GM21390 (cell line): ENCODE results near the gene RMDN2.

ENCODE experiments used
- ATAC-seq: cut with Tn5 transposase; IDR thresholded peaks from one replicate; pipeline ENCODE4 v1.9.1; 2021; ENCODE audit not compliant: unreplicated experiment

RMDN2 gene

DNA sequence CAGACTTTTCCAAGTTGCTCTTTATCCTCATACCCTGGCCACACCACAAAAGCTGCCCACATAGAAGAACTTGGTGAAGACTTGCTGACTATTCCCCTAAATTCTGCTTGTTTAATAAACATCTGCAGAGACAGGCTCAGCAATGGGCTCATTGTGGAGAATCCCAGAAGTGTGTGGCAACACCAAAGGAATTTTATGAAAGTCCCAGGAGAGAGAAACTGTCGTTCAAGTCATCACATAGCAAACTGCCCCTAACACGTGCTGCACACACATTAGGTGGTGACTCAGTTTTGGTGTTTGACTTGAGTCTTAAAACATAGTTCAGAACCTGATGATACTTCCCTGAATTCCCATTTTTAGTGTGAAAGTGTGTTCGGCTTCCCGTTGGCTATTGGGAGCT lies 112.2 kb downstream of the RMDN2 start:
- ATAC-seq: no peak

DNA sequence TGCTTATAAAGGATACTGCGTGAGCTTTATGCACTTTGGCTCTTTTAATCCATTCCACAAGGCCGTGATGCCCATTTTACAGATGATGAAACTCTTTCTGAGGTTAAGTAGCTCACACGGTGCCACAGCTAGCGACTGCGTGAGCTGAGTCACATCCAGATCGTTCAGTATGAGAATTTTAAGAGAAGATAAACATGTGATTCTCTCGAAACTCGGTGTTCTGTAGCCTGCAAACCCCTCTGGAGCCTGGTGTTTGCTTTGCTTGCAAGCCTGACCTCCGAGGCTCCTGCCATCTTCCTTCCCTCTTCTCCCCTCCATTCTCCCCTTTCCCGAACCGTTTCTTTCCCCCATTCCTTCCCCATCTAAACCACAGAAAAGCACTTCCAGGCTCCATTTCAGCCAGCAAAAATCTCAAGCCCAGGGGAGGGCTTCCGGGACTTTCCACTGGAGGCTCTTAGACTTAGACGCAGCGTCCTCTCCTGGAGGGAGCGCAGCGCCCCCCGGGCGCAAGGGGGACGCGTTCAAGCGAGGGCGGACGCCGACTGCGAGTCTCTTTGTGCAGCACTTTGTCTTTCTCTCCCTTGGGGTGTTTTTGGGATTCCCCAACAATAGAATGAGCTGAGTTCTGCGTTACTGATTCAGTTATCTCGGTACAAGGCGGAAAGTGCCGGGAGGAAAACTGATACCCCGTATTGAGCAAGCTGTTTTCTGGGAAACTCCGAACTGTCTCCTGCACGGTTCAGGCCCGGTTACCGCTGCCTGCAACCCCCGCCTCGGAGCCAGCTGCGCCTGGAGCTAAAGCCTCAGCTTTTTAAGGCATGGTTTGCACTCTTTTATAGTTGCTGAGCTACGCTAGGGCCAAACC lies 112.9 kb downstream of the RMDN2 start:
- peak; percentile 71 for ATAC-seq

DNA sequence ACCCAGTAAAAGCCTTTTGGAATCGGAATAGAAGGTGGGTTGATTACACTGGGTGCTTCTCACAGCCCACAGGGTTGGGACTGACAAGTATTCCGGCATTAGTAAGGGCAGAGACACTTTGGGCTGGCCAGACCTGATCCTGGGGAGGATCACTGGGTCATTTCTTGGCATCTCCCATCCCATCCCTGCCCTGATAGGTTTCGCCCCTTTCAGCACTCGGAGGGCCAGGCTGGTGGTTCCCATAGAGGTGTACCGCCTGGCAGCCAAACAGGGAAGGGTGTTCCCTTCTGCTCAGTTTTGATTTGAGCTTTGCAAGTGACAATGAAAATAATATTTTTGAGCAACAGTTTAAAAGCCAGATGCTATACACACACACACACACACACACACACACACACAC lies 113.6 kb downstream of the RMDN2 start:
- no peak for ATAC-seq

DNA sequence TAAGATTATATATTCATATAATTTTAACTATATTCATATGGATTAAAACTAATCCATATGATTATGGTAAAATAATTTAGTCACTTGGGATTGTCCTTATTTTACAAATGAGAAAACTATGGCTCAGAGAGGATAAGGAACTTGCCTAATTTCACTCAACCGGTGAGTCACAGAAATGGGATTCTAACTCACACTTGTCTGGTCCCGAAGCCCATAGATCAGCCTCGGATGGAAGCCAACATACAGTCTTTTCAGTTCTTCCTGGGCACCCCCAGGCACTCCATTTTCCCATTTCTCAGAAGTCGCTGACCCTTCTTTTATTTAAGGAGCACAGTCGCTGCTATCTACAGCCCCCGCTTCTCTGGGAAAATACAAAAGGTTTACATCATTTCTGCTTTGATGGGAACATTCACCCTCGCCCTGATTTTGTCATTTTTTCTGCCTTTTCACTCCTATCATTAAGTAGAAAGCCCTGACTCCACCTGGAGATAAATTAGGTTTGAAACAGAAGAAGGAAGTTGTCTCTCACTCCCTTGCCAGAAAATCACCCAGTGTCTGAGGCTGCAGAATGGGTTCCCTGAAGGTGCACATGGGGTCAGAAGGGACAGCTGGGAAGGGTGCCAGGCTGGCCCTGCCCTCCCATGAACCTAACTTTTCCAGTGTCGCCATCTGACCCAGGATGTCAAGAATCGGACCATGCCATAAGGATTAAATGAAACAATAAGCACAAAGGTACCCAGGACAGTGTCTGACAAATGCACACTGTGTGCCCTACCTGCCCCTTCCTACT lies 114.2 kb downstream of the RMDN2 start:
- no peak for ATAC-seq

DNA sequence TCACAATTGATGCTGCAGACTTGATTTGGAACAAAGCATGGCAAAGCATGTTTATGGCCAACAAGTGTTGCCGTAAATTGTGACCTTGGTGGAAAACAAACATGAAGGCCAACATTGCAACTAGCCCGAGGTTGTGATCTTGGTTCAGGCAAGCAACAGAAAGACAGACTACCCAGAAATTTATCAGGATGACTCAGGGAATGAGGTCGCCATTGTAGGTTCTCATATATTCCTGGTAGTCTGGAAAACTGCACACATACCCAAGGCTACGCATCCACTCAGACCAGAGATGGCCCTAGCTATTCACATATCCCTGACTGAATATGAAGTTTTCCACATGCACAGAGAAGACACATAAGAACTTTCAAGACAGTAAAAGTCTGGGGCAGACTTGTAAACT lies 120.7 kb downstream of the RMDN2 start:
- no peak for ATAC-seq

DNA sequence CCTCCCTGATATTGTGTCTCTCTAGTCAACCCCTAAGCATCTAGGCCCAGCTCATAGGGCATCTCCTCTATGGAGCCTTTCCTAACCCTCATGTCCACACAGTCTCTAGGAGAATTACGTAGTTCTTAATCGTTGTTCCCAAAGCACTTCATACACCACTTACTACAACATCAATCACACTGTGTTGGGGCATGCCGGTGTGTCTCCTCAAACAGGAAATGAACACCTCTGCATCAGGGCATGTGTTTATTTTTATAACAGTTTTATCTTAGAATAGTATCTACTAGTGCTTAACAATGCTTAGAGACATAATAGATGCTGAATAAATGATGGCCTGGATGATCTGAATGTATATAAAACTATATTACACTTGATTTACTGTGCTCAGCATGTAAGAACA lies 131.1 kb downstream of the RMDN2 start:
- ATAC-seq: no peak

DNA sequence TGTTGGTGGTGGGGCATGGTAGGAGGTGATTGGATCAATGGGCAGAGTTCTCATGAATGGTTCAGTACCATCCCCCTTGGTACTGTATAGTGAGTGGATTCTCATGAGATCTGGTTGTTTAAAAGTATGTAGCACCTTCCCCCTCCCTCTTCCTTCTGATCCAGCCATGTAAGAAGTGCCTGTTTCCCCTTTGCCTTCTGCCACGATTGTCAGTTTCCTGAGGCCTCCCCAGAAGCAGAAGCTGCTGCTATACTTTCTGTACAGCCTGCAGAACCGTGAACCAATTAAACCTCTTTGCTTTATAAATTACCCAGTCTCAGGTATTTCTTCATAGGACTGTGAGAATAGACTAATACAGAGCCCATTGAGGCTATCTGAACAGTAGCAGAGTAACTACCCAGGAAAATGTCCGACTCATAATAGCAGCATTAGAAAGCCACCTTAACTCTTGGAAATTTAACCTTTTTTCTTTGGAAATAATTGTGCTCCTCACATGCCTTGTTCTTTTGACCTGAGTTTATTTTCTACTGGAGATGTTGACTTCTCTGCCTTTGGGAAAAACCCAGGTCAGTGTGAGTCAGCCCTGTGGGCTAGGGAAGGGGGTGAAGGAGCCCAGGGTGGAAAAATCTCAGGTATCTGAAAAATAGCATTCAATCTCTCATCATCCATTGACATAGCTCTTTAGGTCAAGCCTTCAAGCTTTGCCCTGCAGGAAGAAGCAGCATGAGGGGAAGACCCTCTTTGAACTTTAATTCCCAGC lies 132.7 kb downstream of the RMDN2 start:
- no peak for ATAC-seq

DNA sequence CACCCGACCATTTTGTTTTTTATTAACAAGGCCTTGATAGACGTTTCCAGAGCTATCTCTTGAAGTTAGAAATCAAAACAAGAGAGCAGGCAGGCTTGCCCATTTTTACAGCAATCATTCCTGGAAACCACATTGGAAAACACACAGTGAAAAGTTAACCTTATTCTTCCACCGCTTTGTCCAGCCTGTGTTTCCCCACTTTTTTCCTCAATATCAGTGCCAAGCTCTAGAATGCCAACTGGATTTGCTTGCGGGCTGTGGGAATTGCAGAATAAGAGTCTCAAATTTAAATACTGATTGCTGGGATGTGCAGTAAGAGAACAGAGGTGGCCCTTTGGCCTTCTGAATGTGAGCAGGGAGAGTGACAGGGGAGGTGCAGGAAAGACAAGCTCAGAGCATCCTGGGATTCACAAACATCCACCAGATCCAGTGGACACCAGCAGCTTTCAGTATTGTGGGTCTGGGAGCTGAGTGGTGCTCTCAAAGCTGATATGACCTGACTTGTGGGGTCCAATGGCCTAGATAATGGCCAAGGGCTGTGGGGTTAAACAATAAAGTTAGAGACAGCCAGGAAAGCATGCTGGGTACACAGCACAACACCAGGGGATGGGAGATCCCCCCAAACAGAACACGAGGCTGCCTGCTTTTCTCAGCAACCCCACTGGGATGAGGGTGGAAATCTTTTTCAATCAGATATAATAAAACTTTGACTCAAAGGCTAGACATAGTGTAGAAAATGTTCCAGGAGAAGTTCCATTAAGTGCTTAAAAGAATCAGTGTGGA lies 135.3 kb downstream of the RMDN2 start:
- no peak for ATAC-seq

DNA sequence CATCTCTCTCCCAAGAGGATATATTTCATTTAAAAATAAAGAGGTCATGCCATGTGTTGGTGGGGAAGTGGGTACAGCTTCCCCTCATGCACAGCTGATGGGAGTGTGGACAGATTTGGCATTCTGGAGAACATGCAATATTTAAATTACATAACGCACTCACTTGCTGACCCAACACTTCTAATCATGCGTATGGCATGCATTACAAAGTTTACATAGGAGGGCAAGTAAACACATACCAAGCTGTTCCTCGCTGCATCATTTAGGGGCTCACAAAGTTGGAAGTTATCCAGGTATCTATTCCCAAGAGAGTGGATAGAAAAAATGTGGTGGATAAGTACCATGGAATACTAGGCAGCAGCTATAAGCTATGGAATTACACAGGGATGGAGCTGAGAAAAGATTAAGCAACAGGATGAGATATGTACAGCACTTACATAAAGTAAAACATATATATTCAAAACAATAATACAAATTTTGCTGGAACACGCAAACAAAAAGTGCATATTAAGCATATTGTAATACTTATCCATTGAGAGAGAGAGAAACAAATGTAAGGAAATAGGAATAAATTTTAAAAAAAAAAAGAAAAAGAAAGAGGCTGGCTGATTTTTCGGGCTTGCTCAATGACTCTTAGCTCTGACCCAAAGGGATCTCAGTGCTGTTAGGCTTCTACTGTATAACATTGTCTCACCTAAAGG lies 139.9 kb downstream of the RMDN2 start:
- no peak for ATAC-seq

DNA sequence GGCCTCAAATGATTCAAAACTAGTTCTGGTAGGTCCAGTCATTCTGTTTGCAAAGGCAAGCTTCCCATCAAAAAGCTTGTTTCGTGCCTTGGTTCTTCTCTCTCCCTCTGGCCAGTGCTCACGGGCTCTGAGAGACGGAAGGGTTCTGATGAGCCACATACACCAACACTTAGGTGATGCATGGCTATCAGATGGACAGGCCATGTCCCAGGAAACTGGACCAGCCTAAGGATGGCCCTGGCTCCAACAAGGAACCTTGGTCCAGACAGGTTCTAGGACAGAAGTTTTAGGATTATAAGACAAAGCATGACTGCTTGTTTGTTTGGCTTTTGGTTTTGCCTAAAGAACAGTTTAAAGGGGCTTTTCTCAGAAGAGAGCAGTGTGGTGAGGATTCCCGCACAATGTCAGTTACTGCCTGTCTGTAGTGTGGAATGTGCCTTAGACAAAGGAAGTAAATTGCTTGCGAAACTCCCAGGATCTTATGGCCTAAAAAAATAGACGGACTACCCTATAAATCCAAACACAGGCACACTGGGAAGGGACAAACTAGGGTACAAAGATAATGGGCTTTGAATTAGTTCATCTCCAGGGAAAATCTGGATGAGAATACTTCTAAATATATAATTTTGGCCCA lies 140.5 kb downstream of the RMDN2 start:
- no peak for ATAC-seq

DNA sequence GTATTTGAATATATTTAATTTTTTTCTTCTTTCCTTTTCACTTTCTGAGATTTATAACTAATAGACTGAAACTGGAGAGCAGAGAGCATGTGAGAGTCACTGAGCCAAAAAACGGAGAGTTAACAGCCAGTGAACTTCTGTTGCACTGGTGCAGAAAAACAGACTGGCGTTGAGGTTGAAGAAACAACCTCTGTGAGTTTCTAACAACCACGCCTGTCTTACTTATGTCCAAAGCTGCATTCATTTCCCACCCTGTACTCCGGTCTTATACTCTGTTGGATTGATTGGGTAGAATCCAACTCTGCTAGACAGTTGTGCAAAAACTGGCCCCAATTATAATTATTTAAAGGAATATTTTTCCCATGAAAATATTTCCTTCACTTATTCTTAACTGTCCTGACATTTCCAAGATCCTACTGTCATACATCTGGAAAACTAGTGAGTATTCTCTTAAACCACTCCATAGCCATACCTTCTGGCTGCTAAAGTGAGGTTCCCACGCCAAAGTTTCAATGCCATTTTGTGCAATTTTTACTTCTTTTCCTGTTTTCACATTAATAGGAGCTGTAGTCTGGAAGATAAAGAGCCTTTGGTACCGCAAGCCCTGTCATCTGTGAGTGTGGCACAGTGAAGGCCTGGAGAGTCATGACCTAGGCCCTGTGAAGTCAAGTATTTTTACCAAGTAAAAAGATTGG lies 141.5 kb downstream of the RMDN2 start:
- no peak for ATAC-seq
